COR-L47 (cell line): ENCODE results near the gene TSHR.
A peak's percentile ranks its signal among the peaks of the same experiment; 100 is the strongest.
"Not testable (repeated sequence)": the region's sequence is repeated elsewhere in the genome, so short reads cannot be mapped to it uniquely, and the experiment has no call there.

Experiments
- DNase-seq: peaks from one replicate; lab custom pipeline; 2025; lab: John Stamatoyannopoulos, UW

The TSHR gene

GRCh38 chr14:80996049-80996901 lies 40.9 kb downstream of the TSHR start:
- peak; percentile 67 for DNase-seq

- DNase-seq: no peak
Observed at GRCh38 chr14:81001447-81001846, 46.0 kb downstream of the TSHR start.

GRCh38 chr14:81004575-81004974 lies 49.2 kb downstream of the TSHR start:
- no peak for DNase-seq

GRCh38 chr14:81005540-81006228 lies 50.3 kb downstream of the TSHR start:
- no peak for DNase-seq

- DNase-seq: no peak
Observed at GRCh38 chr14:81006266-81006665, 50.8 kb downstream of the TSHR start.

- no peak for DNase-seq
Observed at GRCh38 chr14:81007131-81007530, 51.7 kb downstream of the TSHR start.

- no peak for DNase-seq
Observed at GRCh38 chr14:81009346-81009745, 53.9 kb downstream of the TSHR start.

- no peak for DNase-seq
Observed at GRCh38 chr14:81018251-81018650, 62.8 kb downstream of the TSHR start.

GRCh38 chr14:81018684-81019083 lies 63.3 kb downstream of the TSHR start:
- no peak for DNase-seq

GRCh38 chr14:81019113-81019512 lies 63.7 kb downstream of the TSHR start:
- DNase-seq: not testable (repeated sequence)

- DNase-seq: no peak
Observed at GRCh38 chr14:81023095-81023710, 67.8 kb downstream of the TSHR start.

GRCh38 chr14:81028461-81028860 lies 73.0 kb downstream of the TSHR start:
- no peak for DNase-seq

- DNase-seq: no peak
Observed at GRCh38 chr14:81031488-81031887, 76.1 kb downstream of the TSHR start.

- no peak for DNase-seq
Observed at GRCh38 chr14:81033698-81034240, 78.3 kb downstream of the TSHR start.

GRCh38 chr14:81042438-81042837 lies 87.0 kb downstream of the TSHR start:
- DNase-seq: no peak

- no peak for DNase-seq
Observed at GRCh38 chr14:81051547-81051946, 96.1 kb downstream of the TSHR start.

- not testable (repeated sequence) for DNase-seq
Observed at GRCh38 chr14:81054057-81054456, 98.6 kb downstream of the TSHR start.

- DNase-seq: no peak
Observed at GRCh38 chr14:81055971-81056370, 100.5 kb downstream of the TSHR start.

- DNase-seq: no peak
Observed at GRCh38 chr14:81062380-81062779, 107.0 kb downstream of the TSHR start.

- DNase-seq: peak; percentile 27
Observed at GRCh38 chr14:81062816-81063215, 107.4 kb downstream of the TSHR start.

GRCh38 chr14:81066672-81067071 lies 111.3 kb downstream of the TSHR start:
- no peak for DNase-seq

GRCh38 chr14:81067156-81067555 lies 111.7 kb downstream of the TSHR start:
- no peak for DNase-seq
